ENCODE measurements around the gene MDN1.

- TF ChIP-seq CTCF (IDR thresholded peaks at IDR 0.05) (no peak), POLR2A (IDR thresholded peaks at IDR 0.05) (no peak)
Measured at GRCh38 chr6:89716532-89716931, 103.1 kb downstream of the MDN1 start.

Measured in uterus (tissue), 2 donors.